KG1 (cell line): Measurements from ENCODE around the gene MGA.
"Not testable (repeated sequence)": the region's sequence is repeated elsewhere in the genome, so short reads cannot be mapped to it uniquely, and the experiment has no call there.

Source experiments
- DNase-seq: peaks from one replicate; lab custom pipeline; 2025; lab: John Stamatoyannopoulos, UW

Gene MGA

DNA sequence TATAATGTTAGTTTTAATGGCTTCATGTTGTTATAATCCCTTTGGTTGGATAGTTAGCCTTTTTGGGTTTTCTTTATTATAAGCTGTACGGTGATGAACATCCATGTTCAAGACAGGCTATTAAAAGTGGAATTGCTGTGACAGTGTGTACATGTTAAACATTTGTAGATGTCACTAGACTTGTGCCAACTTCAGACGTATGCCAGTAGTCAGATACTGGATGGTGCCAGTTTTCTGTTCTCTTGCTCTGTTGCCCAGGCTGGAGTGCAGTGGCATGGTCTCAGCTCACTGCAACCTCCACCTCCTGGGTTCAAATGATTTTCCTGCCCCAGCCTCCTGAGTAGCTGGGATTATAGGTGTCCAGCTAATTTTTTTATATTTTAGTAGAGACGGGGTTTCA, 54.1 kb downstream of the MGA start:
- no peak for DNase-seq

DNA sequence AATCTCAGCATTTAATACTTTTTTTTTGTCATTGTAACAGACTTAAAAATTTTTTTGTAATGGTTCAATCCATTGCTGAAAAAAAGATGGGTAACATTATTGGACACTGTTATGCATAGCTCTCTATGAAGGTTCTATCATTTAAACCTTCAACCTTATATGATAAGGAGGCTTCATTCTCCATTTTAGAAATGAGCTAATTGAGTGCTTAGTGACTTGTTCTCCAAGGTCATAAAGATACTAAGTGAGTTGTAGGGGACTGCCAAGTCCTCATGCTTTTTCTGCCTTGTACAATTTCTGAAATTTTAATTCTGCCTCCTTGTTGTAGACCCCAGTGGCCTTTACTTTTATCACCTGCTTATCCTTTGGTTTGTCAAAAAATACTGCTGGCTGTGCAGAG, 56.7 kb downstream of the MGA start:
- DNase-seq = no peak

- DNase-seq = no peak
Measured at GRCh38 chr15:41727143-41727542, 66.9 kb downstream of the MGA start.

GRCh38 chr15:41728061-41728460, 67.9 kb downstream of the MGA start:
- DNase-seq = not testable (repeated sequence)

- no peak for DNase-seq
Measured at GRCh38 chr15:41730543-41730942, 70.3 kb downstream of the MGA start.

- DNase-seq = no peak
Measured at GRCh38 chr15:41732483-41732882, 72.3 kb downstream of the MGA start.

DNA sequence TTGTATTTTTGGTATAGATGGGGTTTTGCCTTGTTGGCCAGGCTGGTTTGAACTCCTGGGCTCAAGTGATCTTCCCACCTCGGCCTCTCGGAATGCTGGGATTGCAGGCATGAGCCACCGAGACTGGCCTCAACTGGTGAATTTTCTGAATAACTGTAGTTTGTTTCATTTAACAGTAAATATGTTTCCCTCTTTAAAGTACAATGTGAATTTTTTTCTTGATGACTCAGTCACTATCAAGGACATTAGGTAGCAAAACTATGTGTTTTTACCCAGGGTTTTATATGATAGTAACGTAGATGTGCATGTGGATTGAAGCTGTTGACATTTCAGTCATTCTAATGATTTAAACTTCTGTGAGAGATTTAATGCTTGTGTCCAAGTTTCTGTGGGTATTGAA, 73.9 kb downstream of the MGA start:
- no peak for DNase-seq

GRCh38 chr15:41735046-41735445, 74.8 kb downstream of the MGA start:
- DNase-seq = no peak

GRCh38 chr15:41735492-41735891, 75.3 kb downstream of the MGA start:
- not testable (repeated sequence) for DNase-seq

- DNase-seq = no peak
Measured at GRCh38 chr15:41746802-41747201, 86.6 kb downstream of the MGA start.

DNA sequence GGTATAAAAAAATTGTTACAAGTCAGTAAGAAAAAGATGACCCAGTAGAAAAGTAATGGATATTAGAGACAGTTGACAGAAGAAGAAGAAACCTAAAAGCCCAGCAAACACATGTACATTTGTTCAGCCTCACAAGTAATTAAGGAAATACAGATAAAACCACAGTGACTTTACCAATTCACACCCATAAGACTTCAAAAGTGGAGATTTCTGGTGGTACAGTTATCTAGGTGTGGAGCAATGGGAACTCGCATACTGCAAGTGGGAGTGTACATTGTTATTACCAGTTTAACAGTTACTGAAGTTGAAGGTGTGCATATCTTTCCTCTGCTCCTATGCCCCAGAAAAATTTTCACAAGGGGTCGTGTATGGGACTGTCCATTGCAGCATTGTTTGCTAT, 96.0 kb downstream of the MGA start:
- DNase-seq = no peak

DNA sequence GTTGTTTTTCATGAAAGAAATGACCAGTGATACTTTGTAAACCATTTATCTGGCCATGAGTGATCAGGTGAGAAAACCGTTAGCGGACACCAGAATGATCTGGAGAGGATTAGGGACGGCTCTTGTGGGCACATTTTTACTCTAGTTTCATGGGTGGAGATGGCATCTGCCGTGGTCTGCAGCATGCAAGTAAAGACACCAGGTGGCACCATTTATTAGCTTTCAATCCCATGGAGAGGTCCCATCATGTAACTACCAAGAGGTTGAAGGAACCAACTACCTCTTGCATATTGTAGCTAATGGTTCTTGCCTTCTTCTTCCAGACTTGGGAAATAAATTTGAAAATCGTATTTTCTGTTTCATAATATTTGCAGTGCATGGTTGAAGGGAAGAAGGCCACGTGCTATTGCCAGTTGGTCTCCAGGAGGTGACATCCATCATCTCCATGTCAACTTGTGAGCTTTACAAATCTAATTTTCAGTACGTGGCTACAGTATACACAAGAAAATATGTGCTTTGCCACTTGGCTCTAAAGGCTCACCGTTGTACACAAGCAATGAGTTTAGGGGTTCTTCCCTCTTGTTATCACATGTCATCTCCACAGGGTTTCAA, 112.6 kb downstream of the MGA start:
- peak; percentile 28 for DNase-seq

- no peak for DNase-seq
Measured at GRCh38 chr15:41773332-41773728, 113.1 kb downstream of the MGA start.

DNA sequence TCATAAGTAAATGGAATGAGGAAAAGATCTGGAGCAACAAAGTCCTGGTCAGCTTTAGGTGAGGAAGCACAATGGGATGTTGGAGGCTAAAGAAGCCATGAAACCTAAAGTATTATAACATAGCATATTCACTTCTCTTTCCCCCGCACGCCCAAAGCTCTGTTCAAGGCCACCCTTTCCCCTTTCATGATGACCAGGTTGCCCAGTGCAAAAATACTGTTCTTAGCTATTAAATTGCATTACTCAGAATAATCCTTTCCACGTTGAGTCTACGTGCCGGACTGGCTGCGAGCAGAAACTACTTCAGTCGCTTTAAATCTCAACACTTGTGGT, 113.5 kb downstream of the MGA start:
- DNase-seq = no peak

- DNase-seq = peak; percentile 98
Measured at GRCh38 chr15:41774062-41774881, 114.1 kb downstream of the MGA start, which contains the start of gene MAPKBP1. Gene MAPKBP1 (plus strand): TSS chr15:41774484. CDS start chr15:41775276, 792 bp downstream.

DNA sequence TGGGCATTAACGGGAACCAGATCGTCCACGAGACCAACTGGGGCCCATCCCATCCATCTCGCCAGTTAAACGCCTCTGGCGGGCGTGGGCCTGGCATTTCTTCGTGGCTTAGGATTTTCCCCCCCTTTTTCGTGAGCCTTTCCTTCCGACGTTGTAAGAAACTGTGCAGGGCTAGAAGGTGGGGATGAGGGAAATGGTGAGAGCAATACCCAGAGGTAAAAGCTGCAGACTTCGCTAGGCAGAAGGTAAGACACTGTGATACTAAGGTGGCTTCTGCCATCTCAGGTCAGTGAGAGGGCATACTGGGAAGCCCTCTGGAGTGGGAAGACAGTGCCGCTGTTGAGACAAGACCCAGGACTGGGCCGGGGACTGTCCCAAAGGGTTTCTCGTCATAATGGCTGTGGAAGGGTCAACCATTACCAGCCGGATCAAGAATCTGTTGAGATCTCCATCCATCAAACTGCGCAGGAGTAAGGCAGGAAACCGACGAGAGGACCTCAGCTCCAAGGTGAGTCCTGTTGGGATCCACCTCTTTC, 114.7 kb downstream of the MGA start:
- DNase-seq = no peak

DNA sequence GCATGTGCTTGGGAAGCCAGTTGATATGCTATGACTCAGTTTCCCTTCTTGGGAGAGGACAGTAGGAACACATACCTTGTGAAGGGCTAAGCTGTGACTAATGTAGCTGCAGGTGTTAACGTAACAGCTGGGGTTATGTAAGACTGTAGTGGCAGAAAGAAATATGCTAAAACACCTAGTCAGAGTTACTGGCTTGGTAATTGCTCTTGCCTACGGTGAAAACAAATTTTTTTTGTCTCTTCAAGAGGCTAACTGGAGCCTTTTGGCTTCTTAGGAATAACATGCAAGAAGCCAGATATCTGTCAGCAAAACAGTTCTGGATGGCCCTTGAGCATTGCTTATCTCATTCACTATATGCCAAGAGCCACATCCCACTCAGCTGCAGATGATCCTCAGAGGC, 115.4 kb downstream of the MGA start:
- no peak for DNase-seq

DNA sequence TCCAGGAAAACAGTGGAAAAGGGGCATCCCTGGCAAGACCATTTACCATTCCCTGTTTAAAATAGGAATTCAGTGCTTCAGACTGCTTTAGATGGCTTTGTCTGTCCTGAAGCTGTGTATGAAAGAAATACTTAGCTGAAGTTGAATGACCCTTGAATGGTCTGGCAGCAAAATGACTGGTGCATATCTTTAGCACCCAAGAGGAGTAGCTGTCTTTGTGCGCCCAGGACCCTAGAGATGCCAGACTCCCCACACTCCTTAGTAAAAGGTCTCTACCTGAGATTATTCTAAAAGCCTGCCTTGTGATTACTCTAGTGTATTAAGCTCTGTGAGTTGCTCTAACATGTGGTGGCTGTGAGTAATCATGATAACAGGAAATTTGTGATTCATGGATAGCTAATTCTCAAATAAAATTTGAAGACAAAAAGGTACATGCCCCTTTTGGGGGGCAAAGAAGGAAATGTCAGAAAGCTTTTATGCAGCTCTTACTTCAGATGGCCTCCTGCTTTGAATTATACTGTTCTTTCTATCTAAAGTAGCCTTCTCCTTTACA, 117.3 kb downstream of the MGA start:
- DNase-seq = no peak

DNA sequence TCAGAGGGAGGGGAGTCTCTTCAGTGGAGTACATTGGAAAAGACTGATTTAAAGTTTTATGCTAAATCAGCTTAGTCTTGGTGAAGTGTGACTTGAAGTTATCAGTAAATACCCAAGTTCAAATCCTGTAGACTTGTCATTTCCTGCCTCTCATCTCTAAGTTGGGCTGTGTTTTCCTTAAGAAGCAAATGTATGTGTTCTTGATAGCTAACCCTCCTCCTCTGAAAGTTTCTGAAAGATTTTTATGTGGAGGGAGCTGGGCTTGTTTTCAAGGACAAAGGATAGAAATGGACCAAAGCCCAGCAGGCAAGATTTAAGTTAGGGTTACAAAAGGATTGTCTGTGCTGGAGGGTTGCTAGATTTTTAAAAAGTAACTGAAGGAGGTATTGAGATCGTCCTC, 118.3 kb downstream of the MGA start:
- DNase-seq = no peak

DNA sequence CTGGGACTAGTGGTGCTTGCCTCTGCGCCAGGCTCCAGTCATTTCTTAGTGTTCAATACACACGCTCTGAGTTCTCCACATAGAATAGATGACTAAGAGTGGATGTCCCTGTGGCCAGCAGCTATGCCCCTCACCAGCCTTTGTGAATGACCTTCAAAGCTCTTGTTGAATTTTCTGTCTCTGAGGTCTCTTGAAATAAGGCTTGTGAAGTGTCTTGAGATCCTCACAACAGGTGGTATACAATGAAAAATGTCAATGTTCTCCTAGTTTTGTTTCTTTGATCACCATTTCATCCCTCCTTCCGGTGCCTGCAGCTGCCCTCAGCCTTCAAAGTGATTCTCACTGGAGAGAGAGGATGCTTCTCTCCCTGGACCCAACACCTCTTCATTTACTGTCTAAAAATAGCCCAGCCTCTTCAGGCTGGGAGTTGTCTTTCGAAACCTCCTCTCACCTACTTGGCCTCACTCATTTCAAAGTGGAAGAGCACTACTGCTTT, 119.5 kb downstream of the MGA start:
- no peak for DNase-seq

- DNase-seq = no peak
Measured at GRCh38 chr15:41780266-41780665, 120.1 kb downstream of the MGA start.

GRCh38 chr15:41780727-41781126, 120.5 kb downstream of the MGA start:
- no peak for DNase-seq
